Esophagus muscularis mucosa (tissue), 4 donors: ENCODE results near the gene RCOR1.

ENCODE experiments used
- CTCF ChIP-seq, 3 experiments: fragments of 200-600 bp in 2 of 3; fragments of 450-650 bp in 1 of 3; sonication (generic) in 2 of 3; IDR thresholded peaks; one replicate each; pipeline ENCODE4 v1.5.1; 2017 to 2019; ENCODE audit warnings: antibody characterized with exemption in 3 of 3, mild to moderate bottlenecking in 2 of 3, moderate library complexity in 1 of 3
- EP300 ChIP-seq: sonication (generic); formaldehyde crosslinking; IDR thresholded peaks from one replicate; pipeline ENCODE4 v1.6.1; 2017; ENCODE audit warnings: antibody characterized with exemption
- POLR2A ChIP-seq: fragments of 450-650 bp; IDR thresholded peaks from one replicate; pipeline ENCODE4 v1.6.1; 2017; ENCODE audit warnings: antibody characterized with exemption, moderate library complexity, mild to moderate bottlenecking, low read depth
- POLR2AphosphoS5 ChIP-seq, 2 donors: sonication (generic); formaldehyde crosslinking; IDR thresholded peaks; one replicate each; pipeline ENCODE4 v1.6.1; 2017; ENCODE audit warnings: antibody characterized with exemption in 2 of 2

GRCh38 chr14:102652194-102652593 lies 59.7 kb downstream of the RCOR1 start:
- no peak for TF ChIP-seq CTCF (IDR thresholded peaks at IDR 0.05)
- no peak for TF ChIP-seq POLR2AphosphoS5 (IDR thresholded peaks at IDR 0.05)
- TF ChIP-seq POLR2A = no peak
- TF ChIP-seq EP300 = no peak
